ENCODE results near the gene STAT4. TPM values are rescaled to one million over a fixed set of nuclear protein-coding genes. Genes with fewer than 3 reads are reported as not detected.

STAT4 gene
- total RNA-seq, 1 experiment from 2014 or later: 0.33 TPM

DNA sequence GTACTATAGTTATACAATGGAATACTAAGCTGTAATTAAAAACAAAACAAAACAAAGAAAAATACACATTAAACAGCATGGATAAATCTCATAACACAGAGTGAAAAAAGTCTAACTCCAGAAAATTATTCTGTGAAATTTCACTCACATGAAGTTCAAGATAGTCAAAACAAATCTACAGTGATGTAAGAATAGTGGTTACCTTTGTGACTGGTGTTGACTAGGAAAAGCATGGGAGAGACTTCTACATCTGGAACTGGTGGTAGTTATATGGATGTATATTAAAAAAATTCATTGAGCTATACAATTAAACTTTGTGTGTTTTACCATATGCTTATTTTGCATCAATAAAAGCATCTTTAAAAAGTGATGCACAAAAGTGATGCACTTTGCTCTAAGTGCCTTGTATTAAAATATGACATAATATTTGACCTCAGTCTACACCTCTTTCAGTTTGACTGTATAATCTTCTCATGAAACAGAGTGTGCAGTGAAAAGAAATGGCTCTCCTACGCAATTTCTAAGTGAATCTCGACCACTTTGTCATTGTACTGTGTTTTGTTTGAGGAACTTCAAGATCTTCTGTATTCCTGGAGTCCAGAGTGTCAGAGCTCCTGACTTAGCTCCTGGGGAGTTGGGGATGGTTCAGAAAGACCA lies 28.0 kb downstream of the STAT4 start:
- H3K56ac ChIP-seq (ENCODE audit: insufficient read length, low read depth, low read length): no peak overlapping the region
- no peak for DNase-seq
- H2AFZ ChIP-seq (ENCODE audit: low read length): no peak overlapping the region
- no peak overlapping the region for H3K18ac ChIP-seq (ENCODE audit: insufficient read length, low read depth, low read length)
- H3T11ph ChIP-seq (ENCODE audit: low read length): no peak overlapping the region
- Mint-ChIP-seq H3K27me3 (ENCODE audit: low read depth) (no peaks in the 10 kb centered on the region), H3K4me1 (no peaks in the 10 kb centered on the region), H3K27ac (no peak overlapping the region), H3K9me3 (no peaks in the 10 kb centered on the region), H3K4me3 (no peak overlapping the region), H3K36me3 (ENCODE audit: insufficient read depth in 1 of 3, low read depth in 3 of 3) (no peaks in the 10 kb centered on the region)
- H4K91ac ChIP-seq (ENCODE audit: insufficient read length, low read depth, low read length): no peak overlapping the region
- no peaks in the 10 kb centered on the region for H4K20me1 ChIP-seq (ENCODE audit: control insufficient read depth, insufficient read depth, insufficient read length)
- H3K23me2 ChIP-seq (ENCODE audit: insufficient read length, low read depth, low read length, poor library complexity, severe bottlenecking): no peaks in the 10 kb centered on the region
- H3K9me3 ChIP-seq (ENCODE audit: control insufficient read depth, low read depth, low read length): no peaks in the 10 kb centered on the region
- no peak overlapping the region for H3K4ac ChIP-seq (ENCODE audit: low read depth, low read length)
- no peak overlapping the region for H2BK5ac ChIP-seq (ENCODE audit: insufficient read length, low read length)
- H3K23ac ChIP-seq (ENCODE audit: insufficient read length, low read depth, low read length): no peak overlapping the region
- H2BK120ac ChIP-seq (ENCODE audit: low read depth, low read length, poor library complexity, severe bottlenecking): no peak overlapping the region
- no peaks in the 10 kb centered on the region for H3K79me2 ChIP-seq (ENCODE audit: insufficient read depth, low read length)
- H3K27ac ChIP-seq (ENCODE audit: insufficient read length, low read depth, low read length): no peak overlapping the region
- H3K27me3 ChIP-seq (ENCODE audit: insufficient read depth, low read length): no peaks in the 10 kb centered on the region
- no peaks in the 10 kb centered on the region for H3K79me1 ChIP-seq (ENCODE audit: insufficient read depth, low read depth, low read length, poor library complexity, severe bottlenecking)
- H3K4me2 ChIP-seq (ENCODE audit: insufficient read depth, insufficient read length, low read length): no peak overlapping the region
- H3K14ac ChIP-seq (ENCODE audit: insufficient read depth, low read length): no peak overlapping the region
- H2BK15ac ChIP-seq (ENCODE audit: low read depth, low read length): no peak overlapping the region
- no peak overlapping the region for H2BK20ac ChIP-seq (ENCODE audit: low read depth, low read length, poor library complexity, severe bottlenecking)
- H2AK5ac ChIP-seq (ENCODE audit: insufficient read length, low read length): no peak overlapping the region
- no peak overlapping the region for H4K5ac ChIP-seq (ENCODE audit: insufficient read length, low read depth, low read length)
- H2BK12ac ChIP-seq (ENCODE audit: insufficient read length, low read depth, low read length): no peak overlapping the region
- no CpG with 5 or more reads among the region's 2 CpGs for WGBS (ENCODE audit: extremely low coverage, insufficient read length, low lambda C conversion rate)
- no peaks in the 10 kb centered on the region for H3K4me1 ChIP-seq (ENCODE audit: insufficient read depth, low read length)
- H3K9ac ChIP-seq (ENCODE audit: extremely low read depth, insufficient read length, low read length): no peak overlapping the region
- no peak overlapping the region for H4K8ac ChIP-seq (replicated peaks; ENCODE audit: insufficient read length, low read depth, low read length)
- TF ChIP-seq, protein P1, sequence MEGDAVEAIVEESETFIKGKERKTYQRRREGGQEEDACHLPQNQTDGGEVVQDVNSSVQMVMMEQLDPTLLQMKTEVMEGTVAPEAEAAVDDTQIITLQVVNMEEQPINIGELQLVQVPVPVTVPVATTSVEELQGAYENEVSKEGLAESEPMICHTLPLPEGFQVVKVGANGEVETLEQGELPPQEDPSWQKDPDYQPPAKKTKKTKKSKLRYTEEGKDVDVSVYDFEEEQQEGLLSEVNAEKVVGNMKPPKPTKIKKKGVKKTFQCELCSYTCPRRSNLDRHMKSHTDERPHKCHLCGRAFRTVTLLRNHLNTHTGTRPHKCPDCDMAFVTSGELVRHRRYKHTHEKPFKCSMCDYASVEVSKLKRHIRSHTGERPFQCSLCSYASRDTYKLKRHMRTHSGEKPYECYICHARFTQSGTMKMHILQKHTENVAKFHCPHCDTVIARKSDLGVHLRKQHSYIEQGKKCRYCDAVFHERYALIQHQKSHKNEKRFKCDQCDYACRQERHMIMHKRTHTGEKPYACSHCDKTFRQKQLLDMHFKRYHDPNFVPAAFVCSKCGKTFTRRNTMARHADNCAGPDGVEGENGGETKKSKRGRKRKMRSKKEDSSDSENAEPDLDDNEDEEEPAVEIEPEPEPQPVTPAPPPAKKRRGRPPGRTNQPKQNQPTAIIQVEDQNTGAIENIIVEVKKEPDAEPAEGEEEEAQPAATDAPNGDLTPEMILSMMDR (conservative IDR thresholded peaks at IDR 0.05): no peak
